ENCODE results near the gene C1orf198. TPM values are rescaled to one million over a fixed set of nuclear protein-coding genes. Genes with fewer than 3 reads are reported as not detected.

The C1orf198 gene
- total RNA-seq, 1 donor from 2014 or later, result 168 TPM

DNA sequence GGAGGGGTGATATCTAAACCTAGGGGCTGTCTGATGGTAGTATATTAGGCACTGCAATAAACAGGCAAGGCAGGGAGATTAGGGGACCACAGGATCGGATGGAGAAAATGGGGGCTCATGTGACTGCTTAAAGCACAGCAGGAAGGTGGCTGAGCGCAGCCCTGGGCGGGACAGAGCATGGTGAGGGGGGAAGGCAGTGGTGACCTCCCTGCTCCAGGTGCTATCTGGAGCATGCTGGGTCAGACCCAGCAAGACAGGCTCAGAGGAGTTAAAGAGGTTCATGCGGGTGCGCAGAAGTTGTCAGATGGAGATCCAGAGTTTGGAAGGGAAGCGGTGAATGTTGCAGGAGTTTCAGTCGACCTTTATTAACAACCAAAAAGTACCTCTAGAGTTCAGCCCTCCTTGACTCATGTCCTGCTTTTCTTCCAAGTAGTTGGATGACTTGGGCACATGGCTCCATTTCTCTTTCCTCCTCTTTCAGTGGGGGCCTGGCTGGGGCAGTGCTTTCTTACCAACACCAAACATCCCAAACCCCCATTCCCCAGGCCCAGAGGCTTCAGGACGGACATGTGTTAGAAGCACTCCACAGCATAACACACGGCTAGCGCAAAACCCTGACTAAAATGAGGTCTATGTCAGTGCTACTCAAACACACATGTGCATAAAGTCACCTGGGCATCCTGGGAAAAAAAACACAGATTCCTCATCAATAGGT, 79.6 kb downstream of the C1orf198 start:
- no peak for DNase-seq (ENCODE audit: low read depth)

DNA sequence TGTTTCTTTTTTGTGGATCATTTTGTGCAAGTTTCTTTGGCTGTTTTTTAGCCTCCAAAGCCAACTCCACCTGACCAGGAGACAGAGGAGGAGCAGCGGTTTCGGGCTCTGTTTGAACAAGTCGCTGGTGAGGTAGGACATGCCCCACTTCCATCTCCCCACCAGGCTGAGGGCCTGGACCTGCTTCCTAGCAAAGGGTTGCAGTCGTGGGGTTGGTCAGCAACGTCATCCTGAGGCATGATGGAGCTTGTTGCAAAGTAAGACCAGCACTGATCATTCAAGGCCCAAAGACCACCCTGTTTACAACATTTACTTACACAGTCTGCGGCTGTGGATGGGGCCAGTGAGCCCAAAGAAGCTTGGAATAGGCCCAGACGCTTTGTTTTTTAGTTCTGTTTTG, 80.8 kb downstream of the C1orf198 start:
- no peak for DNase-seq (ENCODE audit: low read depth)

Other genes starting within 250 kb of the C1orf198 start
- 75.1 and 86.4 TPM in 2 replicates for gene COG2, start 226.0 kb downstream of the C1orf198 start, total RNA-seq
- gene AGT, start 154.4 kb downstream of the C1orf198 start, total RNA-seq, result 31.7 and 36.5 TPM in 2 replicates
- 0.05 TPM in 1 of 2 replicates, not detected in the other for gene CAPN9, start 121.1 kb downstream of the C1orf198 start, total RNA-seq
- gene TTC13, start 110.3 kb upstream of the C1orf198 start, total RNA-seq, result 37.8 and 58.9 TPM in 2 replicates
- 19.7 and 28.2 TPM in 2 replicates for gene ARV1, start 110.6 kb upstream of the C1orf198 start, total RNA-seq
- gene FAM89A, start 171.7 kb upstream of the C1orf198 start, total RNA-seq, result 1.1 and 3.1 TPM in 2 replicates